MV-4-11 (cell line): ENCODE results near the gene FAM241A.
"Not testable (repeated sequence)": the region's sequence is repeated elsewhere in the genome, so short reads cannot be mapped to it uniquely, and the experiment has no call there.

Experiments used
- DNase-seq: peaks from one replicate; lab custom pipeline; 2025; lab: John Stamatoyannopoulos, UW

The FAM241A gene

GRCh38 chr4:112145326-112145789 lies at the start of gene FAM241A:
FAM241A (plus strand) TSS chr4:112145454; CDS start chr4:112145581, 127 bp downstream.
- peak; percentile 65 for DNase-seq

GRCh38 chr4:112098841-112099530 lies 46.3 kb upstream of the FAM241A start:
- no peak for DNase-seq

DNA sequence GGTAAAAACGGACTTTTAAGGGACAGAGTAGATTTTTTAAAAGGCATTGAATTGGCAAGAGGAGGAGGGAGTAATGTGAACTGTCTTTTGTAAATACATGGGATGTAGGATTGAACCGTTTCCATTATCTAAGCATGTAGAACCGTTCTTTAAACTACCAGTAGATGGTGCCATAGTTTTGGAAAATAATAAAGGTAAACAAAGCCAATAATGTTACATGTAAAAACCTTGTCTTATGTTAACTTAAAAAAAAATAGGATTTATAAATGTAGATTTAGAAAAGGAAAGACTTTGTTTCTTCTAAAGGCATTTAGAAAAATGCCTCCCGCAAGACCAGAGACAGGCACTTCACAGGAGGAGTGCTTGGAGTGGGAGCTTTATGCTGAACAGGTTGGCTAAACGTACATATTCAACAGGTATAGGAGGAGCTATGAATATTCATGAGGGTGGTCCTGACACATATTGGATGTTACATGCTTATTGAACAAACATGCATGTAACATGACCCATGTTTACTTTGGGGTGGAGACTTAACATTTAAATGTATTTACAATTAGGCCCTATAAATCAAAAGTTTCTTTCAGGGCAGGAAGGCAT lies 45.5 kb upstream of the FAM241A start:
- DNase-seq = peak; percentile 50

- no peak for DNase-seq
Measured at GRCh38 chr4:112102875-112103370, 42.3 kb upstream of the FAM241A start.

DNA sequence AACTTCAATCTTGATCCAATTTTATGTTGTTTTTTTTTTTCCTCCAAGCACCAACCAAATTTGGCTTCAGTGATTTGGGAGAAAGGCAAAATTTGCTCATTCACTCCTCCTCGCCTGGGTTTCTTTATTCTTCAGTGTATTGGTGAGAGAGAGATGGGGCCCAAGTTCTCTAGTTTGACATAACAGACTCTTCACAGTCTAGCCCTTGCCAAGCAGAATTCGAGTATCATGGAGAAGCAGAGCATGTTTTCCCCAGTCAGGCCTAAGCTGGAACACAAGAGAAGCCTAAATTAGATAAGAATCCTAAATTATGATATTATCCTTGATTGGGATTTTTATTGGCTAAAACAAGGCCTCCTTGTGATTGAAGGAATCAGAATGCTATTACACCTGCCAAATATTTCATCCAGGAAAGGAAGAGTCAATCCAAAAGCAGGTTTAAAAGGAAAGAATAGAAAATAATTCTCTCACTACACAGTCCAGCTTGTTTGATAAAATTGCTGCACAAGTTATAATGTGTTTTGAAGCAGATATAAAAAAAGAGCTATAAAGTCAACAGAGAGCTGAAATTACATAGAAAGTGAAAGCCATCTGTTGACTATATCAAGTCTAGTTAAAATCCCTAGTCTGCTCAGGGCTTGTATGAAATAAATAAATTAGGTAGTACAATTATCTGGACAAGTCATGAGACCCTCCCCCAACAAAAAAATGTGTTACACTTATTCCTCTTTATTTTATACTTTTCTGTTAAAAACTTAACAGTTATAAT lies 39.9 kb upstream of the FAM241A start:
- no peak for DNase-seq

- peak; percentile 73 for DNase-seq
Measured at GRCh38 chr4:112109360-112110058, 35.7 kb upstream of the FAM241A start.

DNA sequence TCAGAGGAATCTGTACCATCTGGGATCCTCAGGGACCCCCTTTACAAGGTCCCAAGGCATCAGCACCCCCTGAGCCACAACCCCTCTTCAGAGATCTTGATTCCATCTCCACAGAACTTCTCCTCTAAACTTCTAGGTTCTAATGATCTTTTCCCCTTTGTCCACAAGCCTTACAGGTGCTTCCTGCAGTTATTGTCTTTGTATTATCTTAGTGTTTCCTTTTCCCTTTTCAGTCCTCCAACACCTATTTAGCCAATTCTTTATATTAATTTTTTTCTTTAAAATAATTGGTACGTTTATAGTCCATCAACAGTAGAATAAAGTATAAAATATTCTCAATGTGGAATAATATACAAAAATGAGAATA lies 35.2 kb upstream of the FAM241A start:
- DNase-seq = no peak

DNA sequence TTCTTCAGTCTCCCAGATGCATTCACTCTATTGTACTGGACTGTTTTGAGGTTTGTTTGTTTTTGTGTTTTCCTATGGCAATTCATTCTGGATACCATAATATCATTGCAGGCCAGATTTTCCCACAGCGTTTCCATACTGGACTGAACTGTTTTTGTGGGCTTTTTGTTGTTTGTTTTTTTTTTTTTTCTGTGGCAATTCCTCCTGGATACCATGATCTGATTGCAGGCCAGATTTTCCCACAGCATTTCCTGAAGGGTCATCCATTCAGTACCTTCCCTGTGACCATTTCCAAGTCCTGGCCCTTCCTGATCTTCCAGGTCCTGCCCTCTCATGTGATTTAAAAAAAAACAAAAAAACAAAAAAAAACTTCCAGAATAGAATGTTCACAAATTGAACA lies 33.9 kb upstream of the FAM241A start:
- no peak for DNase-seq

- DNase-seq = not testable (repeated sequence)
Measured at GRCh38 chr4:112112095-112112494, 33.2 kb upstream of the FAM241A start.

GRCh38 chr4:112112590-112113170 lies 32.6 kb upstream of the FAM241A start:
- no peak for DNase-seq

GRCh38 chr4:112113864-112114263 lies 31.4 kb upstream of the FAM241A start:
- no peak for DNase-seq

DNA sequence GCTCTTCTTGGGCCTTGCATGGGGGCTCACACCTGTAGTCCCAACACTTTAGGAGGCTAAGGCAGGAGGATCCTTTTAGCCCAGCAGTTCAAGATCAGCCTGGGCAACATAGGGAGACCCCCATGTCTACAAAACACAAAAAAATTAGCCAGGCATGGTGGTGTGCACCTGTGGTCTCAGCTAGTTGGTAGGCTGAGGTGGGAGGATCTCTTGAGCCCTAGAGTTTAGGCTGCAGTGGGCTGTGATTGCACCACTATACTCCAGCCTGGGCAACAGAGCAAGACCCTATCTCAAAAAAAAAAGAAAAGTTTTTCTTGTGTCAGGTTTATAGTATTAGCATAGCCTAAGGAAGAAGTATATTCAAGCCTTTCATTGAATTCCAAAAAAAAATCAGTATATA lies 30.8 kb upstream of the FAM241A start:
- no peak for DNase-seq

DNA sequence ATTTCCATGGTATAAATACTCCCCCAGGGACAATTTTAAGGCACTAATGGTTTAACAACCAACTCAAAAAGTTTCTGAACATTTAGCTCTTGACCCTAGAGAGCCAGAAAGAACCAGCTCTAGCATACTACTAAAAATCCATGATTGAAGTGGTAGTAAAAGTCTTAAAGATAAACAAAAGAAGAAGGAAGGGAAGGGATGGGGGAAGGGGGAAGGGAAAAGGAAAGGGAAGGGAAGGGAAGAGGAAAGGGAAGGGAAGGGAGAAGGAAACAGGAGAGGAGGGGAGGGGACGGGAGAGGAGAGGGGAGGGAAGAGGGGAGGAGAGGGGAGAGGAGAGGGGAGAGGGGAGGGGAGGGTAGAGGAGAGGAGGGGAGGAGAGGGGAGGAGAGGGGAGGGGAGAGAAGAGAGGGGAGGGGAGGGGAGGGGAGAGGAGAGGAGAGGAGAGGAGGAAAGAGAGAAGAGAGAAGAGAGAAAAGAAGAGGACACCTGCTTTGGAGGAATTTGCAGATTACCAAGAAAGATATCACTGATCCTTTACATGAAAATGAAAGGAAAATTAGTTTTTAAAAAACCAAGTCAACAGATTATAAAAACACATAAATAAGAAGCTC lies 26.4 kb upstream of the FAM241A start:
- DNase-seq = no peak

DNA sequence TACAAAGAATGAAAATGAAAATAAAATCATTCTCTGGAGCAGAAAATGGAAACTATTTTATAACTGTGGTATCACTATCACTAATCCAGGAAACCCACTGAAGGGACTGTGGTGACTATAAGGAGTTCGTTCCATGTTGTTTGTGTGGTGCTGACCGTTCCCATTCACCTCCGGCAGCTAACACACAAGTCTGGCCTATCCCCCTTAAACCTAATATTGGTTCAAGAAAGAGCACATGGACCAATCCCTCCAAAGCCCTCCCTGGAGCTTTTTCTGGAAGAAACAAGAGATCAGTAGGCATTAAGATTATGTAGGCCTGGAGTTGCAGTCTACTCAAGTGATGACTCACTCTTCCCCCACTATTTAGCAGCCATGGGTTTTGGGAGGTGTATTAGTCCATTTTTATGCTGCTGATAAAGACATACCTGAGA lies 25.9 kb upstream of the FAM241A start:
- peak; percentile 23 for DNase-seq

GRCh38 chr4:112120021-112120420 lies 25.2 kb upstream of the FAM241A start:
- no peak for DNase-seq

DNA sequence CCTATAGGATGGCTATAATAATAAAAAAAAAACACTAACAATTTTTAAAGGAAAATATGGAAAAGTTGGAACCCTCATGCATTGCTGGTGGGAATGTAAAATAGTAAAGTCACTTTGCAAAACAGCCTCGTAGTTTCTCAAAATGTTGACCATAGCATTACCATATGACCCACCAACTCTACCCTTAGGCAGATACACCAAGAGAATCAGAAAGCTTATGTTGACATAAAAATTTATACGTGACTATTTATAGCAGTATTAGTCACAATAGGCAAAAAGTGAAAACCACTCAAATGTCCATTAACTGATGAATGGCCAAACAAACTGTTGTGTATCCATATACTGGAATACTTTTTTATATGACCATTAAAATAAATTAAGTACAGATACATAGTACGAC lies 19.8 kb upstream of the FAM241A start:
- DNase-seq = no peak

DNA sequence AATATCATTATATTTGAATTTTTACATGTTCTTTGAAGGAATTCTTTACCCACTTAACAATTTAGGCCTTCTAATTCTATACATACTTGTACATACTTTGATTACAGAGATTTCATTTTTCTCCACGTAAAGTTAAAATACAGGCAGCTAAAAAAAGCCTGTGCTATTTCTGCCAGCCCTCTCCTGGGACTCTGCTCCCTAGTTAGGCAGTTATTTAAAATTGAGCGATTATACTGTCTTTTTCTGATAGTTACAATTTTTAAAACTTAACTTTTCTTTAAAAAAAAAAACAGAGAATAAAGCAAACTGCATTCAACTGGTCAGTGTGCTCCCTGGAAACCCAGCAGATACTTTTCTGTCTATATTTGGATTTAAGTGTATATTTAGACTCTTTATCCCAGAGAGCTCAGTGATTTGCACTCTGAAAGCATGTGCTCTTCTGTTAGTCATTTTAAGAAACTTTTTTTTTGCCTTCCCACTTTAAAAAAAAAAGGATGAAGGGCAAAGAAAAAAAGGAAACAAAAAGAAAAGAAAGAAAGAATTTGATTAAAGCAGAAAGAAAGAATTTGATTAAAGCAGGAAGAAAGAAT lies 18.1 kb upstream of the FAM241A start:
- no peak for DNase-seq

DNA sequence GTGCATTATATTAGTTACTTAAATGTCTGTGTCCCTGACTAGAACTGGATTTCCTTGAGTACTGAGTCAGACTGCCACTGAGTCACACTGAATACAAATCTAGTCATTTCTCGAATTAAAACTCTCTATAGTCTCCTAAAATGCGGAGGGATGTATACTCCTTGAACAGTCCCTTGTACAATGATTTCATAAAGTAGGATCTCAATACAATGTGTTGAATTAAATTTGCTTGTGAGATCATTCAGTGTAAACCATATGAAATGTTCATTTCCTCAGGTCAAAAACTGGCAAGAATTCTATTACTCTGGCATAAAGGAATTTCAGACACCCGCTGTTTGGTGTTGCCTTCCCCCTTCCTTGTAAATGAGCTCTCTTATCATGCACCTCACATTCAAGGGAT lies 17.5 kb upstream of the FAM241A start:
- DNase-seq = no peak

DNA sequence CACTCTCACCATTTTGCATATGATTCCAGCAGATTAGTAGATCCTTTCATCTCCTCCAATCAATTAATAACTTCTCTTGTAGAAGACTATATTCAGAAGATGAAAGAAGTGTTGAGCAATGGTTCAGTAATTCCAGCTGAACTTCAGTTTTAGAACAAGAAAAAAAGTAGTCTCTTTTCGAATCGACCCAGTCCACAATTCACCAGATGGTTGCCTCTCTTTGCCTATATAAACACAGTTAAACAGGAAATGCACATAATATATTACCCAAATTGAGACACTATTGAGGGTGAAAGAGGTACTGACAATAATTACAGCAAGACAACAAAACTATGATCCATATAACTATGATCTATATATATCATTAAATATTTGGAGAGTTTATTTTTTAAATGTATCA lies 16.8 kb upstream of the FAM241A start:
- no peak for DNase-seq

DNA sequence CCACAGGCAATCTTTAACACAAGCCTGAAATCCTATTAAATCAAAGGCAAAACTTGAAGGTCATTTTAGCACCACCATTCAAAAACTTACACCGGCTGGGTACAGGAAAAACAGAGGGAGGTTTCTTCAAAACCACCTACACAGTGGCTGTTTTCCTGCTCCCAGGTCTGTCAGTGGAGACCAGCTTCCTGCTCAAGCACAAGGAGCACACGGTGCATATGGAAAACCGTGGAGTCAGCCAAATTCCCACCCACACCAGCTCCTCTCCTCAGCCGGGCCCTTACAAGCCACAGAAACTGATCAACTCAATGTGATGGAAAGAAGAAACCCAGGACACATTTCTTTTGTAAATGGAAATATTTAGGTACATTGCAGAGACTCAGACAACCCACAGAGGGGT lies 14.3 kb upstream of the FAM241A start:
- no peak for DNase-seq

- DNase-seq = no peak
Measured at GRCh38 chr4:112136551-112136950, 8.7 kb upstream of the FAM241A start.
